Activated naive CD8-positive, alpha-beta T cell (primary cell): ENCODE results near the gene VPS25.
A peak's percentile ranks its signal among the peaks of the same experiment; 100 is the strongest.

Experiments
- H3K27ac Mint-ChIP-seq: one replicate; pipeline ENCODE4 v1.8.0; 2021; ENCODE audit warnings: mixed read lengths
- H3K27me3 Mint-ChIP-seq: one replicate; pipeline ENCODE4 v1.8.0; 2021; ENCODE audit warnings: mixed read lengths
- H3K36me3 Mint-ChIP-seq: one replicate; pipeline ENCODE4 v1.8.0; 2021; ENCODE audit warnings: mixed read lengths
- H3K4me1 Mint-ChIP-seq: one replicate; pipeline ENCODE4 v1.8.0; 2021; ENCODE audit warnings: low read depth, mixed read lengths
- H3K4me3 Mint-ChIP-seq: one replicate; pipeline ENCODE4 v1.8.0; 2021; ENCODE audit warnings: mild to moderate bottlenecking, mixed read lengths
- H3K9me3 Mint-ChIP-seq: one replicate; pipeline ENCODE4 v1.8.0; 2021; ENCODE audit warnings: low read depth, mixed read lengths

The VPS25 gene

GRCh38 chr17:42797067-42798007 lies 24.1 kb downstream of the VPS25 start:
- no peaks in the 10 kb centered on the region for H3K36me3 Mint-ChIP-seq
- H3K27me3 Mint-ChIP-seq, result no peaks in the 10 kb centered on the region
- peak overlapping the region; percentile 94 for H3K4me3 Mint-ChIP-seq
- H3K4me1 Mint-ChIP-seq, result peaks cover 18% of the 10 kb centered on the region
- no peaks in the 10 kb centered on the region for H3K9me3 Mint-ChIP-seq
- H3K27ac Mint-ChIP-seq, result peak overlapping the region; percentile 34

GRCh38 chr17:42798011-42798382 lies 24.7 kb downstream of the VPS25 start:
- Mint-ChIP-seq H3K9me3 (no peaks in the 10 kb centered on the region), H3K27ac (peak overlapping the region; percentile 72)

GRCh38 chr17:42798383-42799380 lies 25.4 kb downstream of the VPS25 start, which contains the start of the genes CNTD1 and COA3:
Gene CNTD1, plus strand, starts transcription at chr17:42798861. Its CDS starts 207 bp downstream, at chr17:42799068.
Gene COA3, minus strand, starts transcription at chr17:42798704. Its CDS starts 23 bp downstream, at chr17:42798681.
- H3K4me3 Mint-ChIP-seq, result peak within 1 kb of the TSS; percentile 94
- peaks cover 18% of the 10 kb centered on the region for H3K4me1 Mint-ChIP-seq
- H3K27me3 Mint-ChIP-seq, result no peaks in the 10 kb centered on the region
- no peaks in the 10 kb centered on the region for H3K36me3 Mint-ChIP-seq
- H3K9me3 Mint-ChIP-seq, result no peaks in the 10 kb centered on the region
- peak within 1 kb of the TSS; percentile 72 for H3K27ac Mint-ChIP-seq

More at GRCh38 chr17:42798011-42798382, 24.7 kb downstream of the VPS25 start:
- Mint-ChIP-seq H3K4me3 (peak overlapping the region; percentile 94), H3K27me3 (no peaks in the 10 kb centered on the region), H3K4me1 (peaks cover 18% of the 10 kb centered on the region), H3K36me3 (no peaks in the 10 kb centered on the region)

- H3K9me3 Mint-ChIP-seq, result no peaks in the 10 kb centered on the region
- peaks cover 2% of the 10 kb centered on the region for H3K36me3 Mint-ChIP-seq
- no peaks in the 10 kb centered on the region for H3K27me3 Mint-ChIP-seq
- H3K27ac Mint-ChIP-seq, result no peak overlapping the region
- H3K4me3 Mint-ChIP-seq, result no peak overlapping the region
- H3K4me1 Mint-ChIP-seq, result peaks cover 4% of the 10 kb centered on the region
Measured at GRCh38 chr17:42803074-42803883, 30.0 kb downstream of the VPS25 start.

GRCh38 chr17:42804918-42805367 lies 31.7 kb downstream of the VPS25 start:
- H3K36me3 Mint-ChIP-seq, result peaks cover 6% of the 10 kb centered on the region
- no peak overlapping the region for H3K4me3 Mint-ChIP-seq
- H3K27ac Mint-ChIP-seq, result no peak overlapping the region
- H3K27me3 Mint-ChIP-seq, result no peaks in the 10 kb centered on the region
- H3K4me1 Mint-ChIP-seq, result no peaks in the 10 kb centered on the region
- no peaks in the 10 kb centered on the region for H3K9me3 Mint-ChIP-seq

- peaks cover 11% of the 10 kb centered on the region for H3K36me3 Mint-ChIP-seq
- H3K9me3 Mint-ChIP-seq, result no peaks in the 10 kb centered on the region
- no peaks in the 10 kb centered on the region for H3K27me3 Mint-ChIP-seq
- no peaks in the 10 kb centered on the region for H3K4me1 Mint-ChIP-seq
- H3K4me3 Mint-ChIP-seq, result no peak overlapping the region
- H3K27ac Mint-ChIP-seq, result no peak overlapping the region
Measured at GRCh38 chr17:42806249-42806648, 33.0 kb downstream of the VPS25 start.

GRCh38 chr17:42809250-42809649 lies 36.0 kb downstream of the VPS25 start:
- no peak overlapping the region for H3K27ac Mint-ChIP-seq
- H3K4me1 Mint-ChIP-seq, result no peaks in the 10 kb centered on the region
- no peaks in the 10 kb centered on the region for H3K27me3 Mint-ChIP-seq
- no peak overlapping the region for H3K4me3 Mint-ChIP-seq
- no peaks in the 10 kb centered on the region for H3K9me3 Mint-ChIP-seq
- H3K36me3 Mint-ChIP-seq, result peaks cover 13% of the 10 kb centered on the region

GRCh38 chr17:42814633-42815399 lies 41.6 kb downstream of the VPS25 start:
- peaks cover 5% of the 10 kb centered on the region for H3K4me1 Mint-ChIP-seq
- H3K9me3 Mint-ChIP-seq, result no peaks in the 10 kb centered on the region
- peaks cover 9% of the 10 kb centered on the region for H3K36me3 Mint-ChIP-seq
- no peaks in the 10 kb centered on the region for H3K27me3 Mint-ChIP-seq
- H3K4me3 Mint-ChIP-seq, result no peak overlapping the region
- H3K27ac Mint-ChIP-seq, result no peak overlapping the region

- H3K36me3 Mint-ChIP-seq, result peaks cover 10% of the 10 kb centered on the region
- no peak overlapping the region for H3K27ac Mint-ChIP-seq
- H3K4me1 Mint-ChIP-seq, result peaks cover 22% of the 10 kb centered on the region
- no peaks in the 10 kb centered on the region for H3K27me3 Mint-ChIP-seq
- H3K9me3 Mint-ChIP-seq, result no peaks in the 10 kb centered on the region
- H3K4me3 Mint-ChIP-seq, result no peak overlapping the region
Measured at GRCh38 chr17:42817866-42818265, 44.6 kb downstream of the VPS25 start.

- Mint-ChIP-seq H3K4me3 (no peak overlapping the region), H3K4me1 (peaks cover 23% of the 10 kb centered on the region), H3K27me3 (no peaks in the 10 kb centered on the region), H3K9me3 (no peaks in the 10 kb centered on the region), H3K27ac (no peak overlapping the region), H3K36me3 (peaks cover 10% of the 10 kb centered on the region)
Measured at GRCh38 chr17:42818379-42818778, 45.1 kb downstream of the VPS25 start.

- no peak overlapping the region for H3K4me3 Mint-ChIP-seq
- peaks cover 5% of the 10 kb centered on the region for H3K36me3 Mint-ChIP-seq
- H3K9me3 Mint-ChIP-seq, result no peaks in the 10 kb centered on the region
- peaks cover 32% of the 10 kb centered on the region for H3K4me1 Mint-ChIP-seq
- no peaks in the 10 kb centered on the region for H3K27me3 Mint-ChIP-seq
- H3K27ac Mint-ChIP-seq, result peak overlapping the region; percentile 52
Measured at GRCh38 chr17:42819939-42820535, 46.8 kb downstream of the VPS25 start.

GRCh38 chr17:42821176-42821575 lies 47.9 kb downstream of the VPS25 start:
- H3K36me3 Mint-ChIP-seq, result peaks cover 5% of the 10 kb centered on the region
- H3K4me1 Mint-ChIP-seq, result peaks cover 30% of the 10 kb centered on the region
- H3K27ac Mint-ChIP-seq, result no peak overlapping the region
- no peaks in the 10 kb centered on the region for H3K9me3 Mint-ChIP-seq
- H3K4me3 Mint-ChIP-seq, result peak overlapping the region; percentile 72
- H3K27me3 Mint-ChIP-seq, result no peaks in the 10 kb centered on the region

GRCh38 chr17:42827472-42827871 lies 54.2 kb downstream of the VPS25 start:
- no peaks in the 10 kb centered on the region for H3K9me3 Mint-ChIP-seq
- H3K36me3 Mint-ChIP-seq, result no peaks in the 10 kb centered on the region
- no peak overlapping the region for H3K4me3 Mint-ChIP-seq
- H3K27ac Mint-ChIP-seq, result no peak overlapping the region
- no peaks in the 10 kb centered on the region for H3K27me3 Mint-ChIP-seq
- H3K4me1 Mint-ChIP-seq, result peaks cover 18% of the 10 kb centered on the region
